ENCODE measurements around the gene PATZ1. TPM values are rescaled to one million over a fixed set of nuclear protein-coding genes. Genes with fewer than 3 reads are reported as not detected.

The PATZ1 gene
- total and polyA plus RNA-seq, 2 of the 8 experiments (the other 6 are each of a cell fraction or from before 2014, with no cell fraction given) = 62.1 to 70.9 TPM

- H4K91ac ChIP-seq (replicated peaks; ENCODE audit: insufficient read length, low read length) = peak overlapping the region; percentile 92
- no peak overlapping the region for H2AFZ ChIP-seq (ENCODE audit: low read length)
- ChIA-PET CTCF (ENCODE audit: partially characterized antibody) (interaction anchor here (0.6 to 2.0 kb wide), 3 partner anchors 18 to 1922 kb away, joined by 3 to 5 read pairs (median 3); no protein-coding TSS in a partner anchor), POLR2A (ENCODE audit: partially characterized antibody) (interaction anchor here (0.7 to 9.4 kb wide), 38 partner anchors 9 to 408 kb away, joined by 3 to 116 read pairs (median 4); partner anchors contain the start of genes DEPDC5, DRG1, MORC2 and PIK3IP1)
- peak overlapping the region; percentile 71 to 86 (median 77); a peak in 6 of 7 replicates for H3K9ac ChIP-seq (replicated peaks in 1 of 4; ENCODE audit: extremely low read depth in 1 of 4, low read depth in 3 of 4, low read length in 3 of 4)
- H4K5ac ChIP-seq (ENCODE audit: insufficient read length, low read depth, low read length) = peak overlapping the region; percentile 59
- peaks cover 4 to 47% of the 10 kb centered on the region in 2 experiments; a peak in 3 of 4 replicates for H3K79me2 ChIP-seq (ENCODE audit: control insufficient read depth in 1 of 2, insufficient read depth in 2 of 2, low read length in 2 of 2)
- H3K14ac ChIP-seq (ENCODE audit: insufficient read length) = no peak overlapping the region
- H2BK15ac ChIP-seq (ENCODE audit: low read length) = no peak overlapping the region
- peaks cover 0 to 41% (median 34%) of the 10 kb centered on the region in 4 experiments; a peak in 6 of 7 replicates for H3K4me1 ChIP-seq (replicated peaks in 1 of 4; ENCODE audit: control insufficient read depth in 3 of 4, insufficient read depth in 4 of 4, low read length in 3 of 4)
- H3K23me2 ChIP-seq (ENCODE audit: low read depth, low read length) = peaks cover 34% of the 10 kb centered on the region
- H3K4ac ChIP-seq (replicated peaks; ENCODE audit: insufficient read length, low read depth, low read length) = peak overlapping the region; percentile 62
- H3K18ac ChIP-seq (ENCODE audit: extremely low read depth, low read length) = peak overlapping the region; percentile 98
- peaks cover 21% of the 10 kb centered on the region for H3K79me1 ChIP-seq (ENCODE audit: low read depth, low read length)
- DNase-seq (ENCODE audit: low read depth in 1 of 2, low spot score in 2 of 2) (peak; percentile 53 to 91), FAIRE-seq (no peak)
- peak overlapping the region; percentile 82 to 98 for H3K4me2 ChIP-seq (ENCODE audit: insufficient read depth in 1 of 2, low read depth in 2 of 2, low read length in 2 of 2)
- H2BK5ac ChIP-seq (ENCODE audit: low read depth, low read length) = peak overlapping the region; percentile 87; the same call in 1 of the 2 replicates
- no peak overlapping the region for H3K23ac ChIP-seq (ENCODE audit: insufficient read length)
- peak overlapping the region; percentile 74; the same call in 1 of the 2 replicates for H3K27ac ChIP-seq (ENCODE audit: low read depth, low read length)
- H3K36me3 ChIP-seq (ENCODE audit: control insufficient read depth in 2 of 4, insufficient read depth in 4 of 4, low read length in 3 of 4) = peaks cover 2 to 38% (median 13%) of the 10 kb centered on the region in 4 experiments; a peak in 5 of 8 replicates
- no peak overlapping the region for H2AK5ac ChIP-seq (ENCODE audit: low read depth, low read length)
- no peaks in the 10 kb centered on the region for H3K9me3 ChIP-seq (ENCODE audit: insufficient read depth in 2 of 2, low read depth in 1 of 2, low read length in 1 of 2)
- H2BK20ac ChIP-seq (ENCODE audit: low read length) = 0 out of 2 replicates have a peak overlapping the region, but pooled peaks have one; percentile 34
- WGBS, 2 experiments (ENCODE audit: extremely low coverage in 1 of 2, insufficient coverage in 1 of 2, insufficient read length in 1 of 2, insufficient replicate concordance in 2 of 2, low coverage in 1 of 2, low lambda C conversion rate in 2 of 2, missing lambda C conversion rate in 1 of 2) = 4% methylated on average over 45 of the region's 126 CpGs; no CpG with 5 or more reads in 1 of the 2 experiments
- peaks cover 0 to 2% of the 10 kb centered on the region in 2 experiments for H4K20me1 ChIP-seq (replicated peaks in 1 of 2; ENCODE audit: control insufficient read depth in 1 of 2, insufficient read depth in 2 of 2, low read length in 2 of 2)
- H2BK120ac ChIP-seq (replicated peaks; ENCODE audit: low read depth, low read length) = no peak overlapping the region
- H3K56ac ChIP-seq (replicated peaks; ENCODE audit: insufficient read length, low read depth, low read length) = peak overlapping the region; percentile 43
- H3K27me3 ChIP-seq (replicated peaks in 1 of 4; ENCODE audit: control insufficient read depth in 3 of 4, extremely low read depth in 1 of 4, insufficient read depth in 3 of 4, low read length in 3 of 4) = no peaks in the 10 kb centered on the region
- 0 out of 2 replicates have a peak overlapping the region, but pooled peaks have one; percentile 95 for H2BK12ac ChIP-seq (ENCODE audit: low read depth, low read length)
- H4K8ac ChIP-seq (ENCODE audit: extremely low read depth, insufficient read depth, low read length) = peak overlapping the region; percentile 98
- H3K4me3 ChIP-seq (ENCODE audit: extremely low read depth in 1 of 4, insufficient read depth in 2 of 4, low read depth in 3 of 4, low read length in 4 of 4) = peak overlapping the region; percentile 64 to 93 (median 78)
- no peak for TF ChIP-seq SAP30 (IDR thresholded peaks at IDR 0.05; ENCODE audit: insufficient read depth, insufficient replicate concordance, low read length)
- peak; percentile 11 for TF ChIP-seq KDM4A (IDR thresholded peaks at IDR 0.05; ENCODE audit: low read depth, low read length, severe bottlenecking)
- TF ChIP-seq GTF2F1 (IDR thresholded peaks at IDR 0.05; ENCODE audit: borderline replicate concordance, low read depth, low read length) = peak; percentile 21; the same call in 1 of the 2 replicates
- no peak for TF ChIP-seq EGR1 (IDR thresholded peaks at IDR 0.05; ENCODE audit: borderline replicate concordance, low read depth, low read length)
- TF ChIP-seq BCL11A (IDR thresholded peaks at IDR 0.05; ENCODE audit: low read depth in 2 of 2, low read length in 2 of 2) = no peak
- TF ChIP-seq, protein P1, sequence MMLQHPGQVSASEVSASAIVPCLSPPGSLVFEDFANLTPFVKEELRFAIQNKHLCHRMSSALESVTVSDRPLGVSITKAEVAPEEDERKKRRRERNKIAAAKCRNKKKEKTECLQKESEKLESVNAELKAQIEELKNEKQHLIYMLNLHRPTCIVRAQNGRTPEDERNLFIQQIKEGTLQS (IDR thresholded peaks at IDR 0.05; ENCODE audit: insufficient read depth, low read depth, low read length) = no peak
- 0 out of 4 replicates have a peak, but pooled peaks have one; percentile 37 to 45 for TF ChIP-seq SIN3A (conservative IDR thresholded peaks at IDR 0.05 in 1 of 2, IDR thresholded peaks at IDR 0.05 in 1 of 2; ENCODE audit: low read depth in 1 of 2, low read length in 2 of 2)
- TF ChIP-seq YY1 (IDR thresholded peaks at IDR 0.05; ENCODE audit: low read depth, low read length) = no peak
- TF ChIP-seq NRF1 (IDR thresholded peaks at IDR 0.05; ENCODE audit: low read depth, low read length) = peak; percentile 61
Measured at GRCh38 chr22:31345331-31346254, 553 bp downstream of the PATZ1 start.
